A673 (cell line): ENCODE measurements around the gene CFAP20DC.

Source experiments
- EZH2 ChIP-seq: fragments of 200-600 bp; sonication (generic); IDR thresholded peaks from 2 replicates; pipeline ENCODE4 v1.6.1; 2017; ENCODE audit warnings: borderline replicate concordance, low read depth, mild to moderate bottlenecking, mixed read lengths, antibody characterized with exemption, low read length; ENCODE audit not compliant: poor library complexity, severe bottlenecking
- TF ChIP-seq, protein P1 (sequence below): fragments of 300-800, 200-600 bp; sonication (generic); conservative IDR thresholded peaks from 2 replicates; pipeline ENCODE4 v1.5.1; 2017; ENCODE audit warnings: low read depth, mild to moderate bottlenecking, antibody characterized with exemption, low read length, moderate library complexity, mixed read lengths

DNA sequence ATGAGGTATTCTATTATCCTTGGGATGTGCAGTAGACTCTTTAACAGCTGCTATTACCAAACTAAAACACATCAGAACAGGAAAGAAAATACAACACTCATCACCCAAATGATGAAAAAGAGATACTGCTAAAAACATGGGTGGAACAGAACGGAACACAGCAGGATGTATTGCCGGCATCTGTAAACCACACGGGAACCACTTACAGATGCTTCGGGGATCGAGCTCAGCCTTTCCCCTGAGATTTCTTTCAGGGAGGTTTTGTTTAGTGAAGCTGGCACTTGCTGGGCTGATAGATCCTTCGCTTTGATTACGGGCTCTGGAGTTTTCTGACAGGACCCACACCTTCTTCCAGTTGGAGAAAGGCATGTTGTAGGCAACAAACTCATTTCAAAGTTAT is 201.0 kb downstream of the CFAP20DC start:
- TF ChIP-seq, protein P1, sequence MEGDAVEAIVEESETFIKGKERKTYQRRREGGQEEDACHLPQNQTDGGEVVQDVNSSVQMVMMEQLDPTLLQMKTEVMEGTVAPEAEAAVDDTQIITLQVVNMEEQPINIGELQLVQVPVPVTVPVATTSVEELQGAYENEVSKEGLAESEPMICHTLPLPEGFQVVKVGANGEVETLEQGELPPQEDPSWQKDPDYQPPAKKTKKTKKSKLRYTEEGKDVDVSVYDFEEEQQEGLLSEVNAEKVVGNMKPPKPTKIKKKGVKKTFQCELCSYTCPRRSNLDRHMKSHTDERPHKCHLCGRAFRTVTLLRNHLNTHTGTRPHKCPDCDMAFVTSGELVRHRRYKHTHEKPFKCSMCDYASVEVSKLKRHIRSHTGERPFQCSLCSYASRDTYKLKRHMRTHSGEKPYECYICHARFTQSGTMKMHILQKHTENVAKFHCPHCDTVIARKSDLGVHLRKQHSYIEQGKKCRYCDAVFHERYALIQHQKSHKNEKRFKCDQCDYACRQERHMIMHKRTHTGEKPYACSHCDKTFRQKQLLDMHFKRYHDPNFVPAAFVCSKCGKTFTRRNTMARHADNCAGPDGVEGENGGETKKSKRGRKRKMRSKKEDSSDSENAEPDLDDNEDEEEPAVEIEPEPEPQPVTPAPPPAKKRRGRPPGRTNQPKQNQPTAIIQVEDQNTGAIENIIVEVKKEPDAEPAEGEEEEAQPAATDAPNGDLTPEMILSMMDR: no peak
- TF ChIP-seq EZH2: no peak
